IMR-90 (cell line): ENCODE measurements around the gene CHST3.

ENCODE experiments used
- MAZ ChIP-seq: IDR thresholded peaks from 2 replicates; pipeline ENCODE4 v1.6.1; 2012; ENCODE audit warnings: low read depth, mild to moderate bottlenecking, low read length, improper control_type of control experiment, moderate library complexity, borderline replicate concordance
- POLR2A ChIP-seq: IDR thresholded peaks from 2 replicates; pipeline ENCODE4 v1.6.1; 2012; ENCODE audit warnings: mild to moderate bottlenecking, low read depth, low read length
- RAD21 ChIP-seq: IDR thresholded peaks from 2 replicates; pipeline ENCODE4 v1.6.1; 2012; ENCODE audit warnings: low read length, improper control_type of control experiment
- RCOR1 ChIP-seq: IDR thresholded peaks from 2 replicates; pipeline ENCODE4 v1.6.1; 2012; ENCODE audit warnings: mild to moderate bottlenecking, low read length, improper control_type of control experiment; ENCODE audit not compliant: insufficient replicate concordance
- TF ChIP-seq, protein P1 (sequence below): conservative IDR thresholded peaks from 2 replicates; pipeline ENCODE4 v1.5.1; 2012; ENCODE audit warnings: mild to moderate bottlenecking, low read depth, low read length, improper control_type of control experiment

DNA sequence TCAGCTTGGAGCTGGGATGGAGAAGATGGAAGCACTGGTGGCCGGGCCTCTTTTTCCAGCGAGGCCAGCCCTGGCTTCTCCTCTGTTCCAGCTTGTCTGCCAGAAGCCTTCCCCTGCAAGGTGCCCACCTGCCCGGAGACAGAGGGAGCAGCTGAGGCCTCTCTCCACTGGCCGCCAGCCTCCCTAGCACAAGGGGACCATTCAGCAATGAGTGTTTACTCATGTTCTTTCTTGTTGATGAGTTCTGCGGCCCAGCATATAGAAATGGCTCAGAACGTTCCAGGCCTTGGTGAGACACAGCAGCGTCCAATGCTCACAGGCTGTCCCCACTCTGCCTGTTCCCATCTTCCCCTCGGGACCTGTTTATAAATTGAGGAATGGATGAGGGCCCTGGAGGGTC is 47.3 kb downstream of the CHST3 start:
- no peak for TF ChIP-seq POLR2A
- no peak for TF ChIP-seq MAZ
- no peak for TF ChIP-seq RAD21
- TF ChIP-seq, protein P1, sequence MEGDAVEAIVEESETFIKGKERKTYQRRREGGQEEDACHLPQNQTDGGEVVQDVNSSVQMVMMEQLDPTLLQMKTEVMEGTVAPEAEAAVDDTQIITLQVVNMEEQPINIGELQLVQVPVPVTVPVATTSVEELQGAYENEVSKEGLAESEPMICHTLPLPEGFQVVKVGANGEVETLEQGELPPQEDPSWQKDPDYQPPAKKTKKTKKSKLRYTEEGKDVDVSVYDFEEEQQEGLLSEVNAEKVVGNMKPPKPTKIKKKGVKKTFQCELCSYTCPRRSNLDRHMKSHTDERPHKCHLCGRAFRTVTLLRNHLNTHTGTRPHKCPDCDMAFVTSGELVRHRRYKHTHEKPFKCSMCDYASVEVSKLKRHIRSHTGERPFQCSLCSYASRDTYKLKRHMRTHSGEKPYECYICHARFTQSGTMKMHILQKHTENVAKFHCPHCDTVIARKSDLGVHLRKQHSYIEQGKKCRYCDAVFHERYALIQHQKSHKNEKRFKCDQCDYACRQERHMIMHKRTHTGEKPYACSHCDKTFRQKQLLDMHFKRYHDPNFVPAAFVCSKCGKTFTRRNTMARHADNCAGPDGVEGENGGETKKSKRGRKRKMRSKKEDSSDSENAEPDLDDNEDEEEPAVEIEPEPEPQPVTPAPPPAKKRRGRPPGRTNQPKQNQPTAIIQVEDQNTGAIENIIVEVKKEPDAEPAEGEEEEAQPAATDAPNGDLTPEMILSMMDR = no peak
- TF ChIP-seq RCOR1 = no peak
